Sigmoid colon (tissue), 4 donors: ENCODE results near the gene CD99L2.

ENCODE experiments used
- EP300 ChIP-seq, 4 donors: sonication (generic); formaldehyde crosslinking; IDR thresholded peaks; one replicate each; pipeline ENCODE4 v1.6.1; 2017; ENCODE audit warnings: antibody characterized with exemption in 4 of 4
- POLR2A ChIP-seq, 2 donors: fragments of 450-650 bp; IDR thresholded peaks; one replicate each; pipeline ENCODE4 v1.6.1; 2016; ENCODE audit warnings: antibody characterized with exemption in 2 of 2, mild to moderate bottlenecking in 2 of 2, moderate library complexity in 2 of 2
- POLR2AphosphoS5 ChIP-seq, 4 donors: sonication (generic); formaldehyde crosslinking; IDR thresholded peaks; one replicate each; pipeline ENCODE4 v1.6.1; 2017; ENCODE audit warnings: antibody characterized with exemption in 4 of 4
- TF ChIP-seq, protein P1 (sequence below), 4 experiments: fragments of 450-650 bp in 3 of 4; fragments of 200-600 bp in 1 of 4; IDR thresholded peaks; one replicate each; pipeline ENCODE4 v1.5.1; 2016 to 2019; ENCODE audit warnings: antibody characterized with exemption in 4 of 4, mild to moderate bottlenecking in 3 of 4, moderate library complexity in 2 of 4

DNA sequence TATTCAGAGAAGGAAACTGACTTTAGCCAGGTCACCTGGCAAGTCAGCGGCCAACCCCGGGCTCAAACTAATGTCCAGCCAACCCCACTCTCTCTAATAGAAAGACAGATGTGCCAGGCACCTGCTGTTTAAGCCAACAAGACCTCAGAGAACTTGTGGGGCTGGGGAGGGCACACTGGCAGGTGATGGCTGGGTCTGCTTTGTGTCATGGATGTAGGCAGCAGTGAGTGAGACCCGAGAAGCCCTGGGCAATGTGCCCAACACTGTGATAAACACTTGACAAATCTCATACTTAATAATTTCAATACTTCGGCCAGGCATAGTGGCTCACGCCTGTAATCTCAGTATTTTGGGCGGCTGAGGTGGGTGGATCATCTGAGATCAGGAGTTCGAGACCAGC is 9.0 kb upstream of the CD99L2 start:
- TF ChIP-seq POLR2A (IDR thresholded peaks at IDR 0.05) = no peak
- TF ChIP-seq, protein P1, sequence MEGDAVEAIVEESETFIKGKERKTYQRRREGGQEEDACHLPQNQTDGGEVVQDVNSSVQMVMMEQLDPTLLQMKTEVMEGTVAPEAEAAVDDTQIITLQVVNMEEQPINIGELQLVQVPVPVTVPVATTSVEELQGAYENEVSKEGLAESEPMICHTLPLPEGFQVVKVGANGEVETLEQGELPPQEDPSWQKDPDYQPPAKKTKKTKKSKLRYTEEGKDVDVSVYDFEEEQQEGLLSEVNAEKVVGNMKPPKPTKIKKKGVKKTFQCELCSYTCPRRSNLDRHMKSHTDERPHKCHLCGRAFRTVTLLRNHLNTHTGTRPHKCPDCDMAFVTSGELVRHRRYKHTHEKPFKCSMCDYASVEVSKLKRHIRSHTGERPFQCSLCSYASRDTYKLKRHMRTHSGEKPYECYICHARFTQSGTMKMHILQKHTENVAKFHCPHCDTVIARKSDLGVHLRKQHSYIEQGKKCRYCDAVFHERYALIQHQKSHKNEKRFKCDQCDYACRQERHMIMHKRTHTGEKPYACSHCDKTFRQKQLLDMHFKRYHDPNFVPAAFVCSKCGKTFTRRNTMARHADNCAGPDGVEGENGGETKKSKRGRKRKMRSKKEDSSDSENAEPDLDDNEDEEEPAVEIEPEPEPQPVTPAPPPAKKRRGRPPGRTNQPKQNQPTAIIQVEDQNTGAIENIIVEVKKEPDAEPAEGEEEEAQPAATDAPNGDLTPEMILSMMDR (IDR thresholded peaks at IDR 0.05) = no peak
- no peak for TF ChIP-seq POLR2AphosphoS5 (IDR thresholded peaks at IDR 0.05)
- no peak for TF ChIP-seq EP300 (IDR thresholded peaks at IDR 0.05)
